GM18951 (cell line): Measurements from ENCODE around the gene SGMS2.

ENCODE experiments used
- POLR2A ChIP-seq: IDR thresholded peaks from 4 replicates; pipeline ENCODE4 v1.6.1; 2011; ENCODE audit warnings: mild to moderate bottlenecking; ENCODE audit not compliant: insufficient read length, insufficient read depth; ENCODE audit errors: extremely low read depth
- in situ Hi-C: fragments of 300-500 bp; cut with MboI; formaldehyde crosslinking; loops from one replicate; pipeline ENCODE4 v1.12.0; 2022; ENCODE audit warnings: low sequenced_read_pairs, mixed read lengths, inconsistent platforms; ENCODE audit not compliant: unreplicated experiment

Gene SGMS2

DNA sequence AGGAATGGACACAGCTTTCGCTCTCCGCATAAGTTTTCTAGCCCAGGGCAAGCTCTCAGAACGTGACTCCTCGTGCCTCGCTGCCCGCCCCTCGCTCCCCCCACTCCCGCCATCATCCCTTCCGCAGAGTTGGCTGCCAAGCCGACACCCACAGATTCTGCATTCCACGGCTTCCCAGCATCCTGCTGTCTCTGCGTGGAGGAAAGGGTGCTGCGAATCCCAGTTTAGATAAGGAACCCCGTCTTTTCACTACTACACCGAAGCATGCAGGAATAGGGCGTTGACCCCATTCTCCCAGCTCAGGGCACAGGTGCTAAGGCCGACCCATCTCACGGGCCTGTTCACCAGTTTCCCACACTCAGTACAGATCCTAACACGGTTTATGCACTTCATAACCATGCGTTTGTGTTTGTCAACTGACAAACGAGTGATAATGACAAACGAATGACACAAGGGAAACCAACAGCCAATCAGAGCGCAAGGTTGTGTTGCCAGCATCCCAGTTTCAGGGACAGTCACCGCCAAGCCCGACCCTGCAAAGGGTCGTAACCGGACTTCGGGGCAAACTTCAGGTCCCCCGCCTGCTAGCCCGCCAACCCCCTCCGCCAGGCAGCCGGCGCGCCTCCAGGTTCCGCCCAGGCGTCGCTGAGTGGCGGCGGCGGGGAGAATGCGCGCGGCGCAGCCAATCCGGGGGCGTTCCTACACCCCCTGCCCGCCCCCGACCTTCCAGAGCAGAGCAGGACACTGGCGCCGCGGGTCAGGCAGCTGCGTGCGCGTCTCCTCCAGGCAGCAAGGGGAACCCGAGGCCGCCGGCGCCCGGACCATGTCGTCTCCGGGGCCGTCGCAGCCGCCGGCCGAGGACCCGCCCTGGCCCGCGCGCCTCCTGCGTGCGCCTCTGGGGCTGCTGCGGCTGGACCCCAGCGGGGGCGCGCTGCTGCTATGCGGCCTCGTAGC, 106.4 kb downstream of the SGMS2 start, which contains the start of gene CYP2U1:
Gene CYP2U1 (plus strand): TSS at position 729 of the 954 bp plus-strand sequence. CDS start 95 bp downstream, at position 824.
- peak; percentile 67 for TF ChIP-seq POLR2A
- in situ Hi-C loops: no loop called here

DNA sequence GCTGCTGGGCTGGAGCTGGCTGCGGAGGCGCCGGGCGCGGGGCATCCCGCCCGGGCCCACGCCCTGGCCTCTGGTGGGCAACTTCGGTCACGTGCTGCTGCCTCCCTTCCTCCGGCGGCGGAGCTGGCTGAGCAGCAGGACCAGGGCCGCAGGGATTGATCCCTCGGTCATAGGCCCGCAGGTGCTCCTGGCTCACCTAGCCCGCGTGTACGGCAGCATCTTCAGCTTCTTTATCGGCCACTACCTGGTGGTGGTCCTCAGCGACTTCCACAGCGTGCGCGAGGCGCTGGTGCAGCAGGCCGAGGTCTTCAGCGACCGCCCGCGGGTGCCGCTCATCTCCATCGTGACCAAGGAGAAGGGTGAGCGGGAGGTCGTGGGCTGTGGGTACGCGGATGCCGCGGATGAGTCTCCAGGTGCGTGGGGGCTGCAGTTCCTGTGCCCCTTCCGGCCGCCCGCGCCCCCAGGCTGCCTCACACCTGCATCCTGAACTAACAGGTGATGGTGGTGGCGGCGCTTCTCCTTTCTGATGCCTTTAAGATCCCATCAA, 107.1 kb downstream of the SGMS2 start:
- TF ChIP-seq POLR2A: no peak
- in situ Hi-C loops: no loop called here

DNA sequence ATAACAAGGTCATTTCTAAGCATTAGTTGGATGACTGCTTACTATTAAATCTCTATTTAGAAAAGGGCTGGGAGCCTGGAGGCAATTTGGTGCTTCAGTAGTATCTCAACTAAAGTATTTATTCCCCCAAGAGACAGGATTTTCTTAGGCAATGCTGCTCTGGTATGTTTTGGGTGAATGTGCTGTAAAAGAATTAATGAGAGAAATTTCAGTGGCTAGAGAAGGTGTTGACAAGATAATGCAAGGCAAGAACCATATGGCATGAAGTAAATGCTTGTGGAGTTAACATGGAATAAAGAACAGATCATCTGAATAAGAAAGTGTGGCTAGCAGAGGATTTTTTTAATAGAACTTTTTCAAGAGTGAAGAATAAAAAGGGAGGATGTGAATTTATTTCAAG, 110.5 kb downstream of the SGMS2 start:
- in situ Hi-C loops: no loop called here
- no peak for TF ChIP-seq POLR2A

DNA sequence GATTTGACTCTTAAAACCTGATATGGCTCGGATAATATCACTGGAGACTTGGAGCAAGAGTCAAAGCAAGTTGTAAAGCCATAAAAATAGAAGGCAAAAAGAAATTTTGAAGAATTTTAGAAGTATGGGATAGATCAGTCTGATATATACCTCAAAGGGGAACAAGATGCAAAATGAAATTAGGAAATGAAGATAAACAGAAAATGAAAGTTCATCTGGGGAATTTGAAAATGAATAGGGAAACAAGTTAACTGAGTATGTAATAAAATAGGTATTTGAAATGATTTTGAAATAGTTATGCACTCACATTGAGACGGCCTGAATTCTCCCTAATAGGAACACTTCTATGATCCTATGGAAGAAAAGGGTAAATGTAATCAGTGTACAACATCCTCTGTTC, 112.3 kb downstream of the SGMS2 start:
- no peak for TF ChIP-seq POLR2A
- in situ Hi-C loops: no loop called here

DNA sequence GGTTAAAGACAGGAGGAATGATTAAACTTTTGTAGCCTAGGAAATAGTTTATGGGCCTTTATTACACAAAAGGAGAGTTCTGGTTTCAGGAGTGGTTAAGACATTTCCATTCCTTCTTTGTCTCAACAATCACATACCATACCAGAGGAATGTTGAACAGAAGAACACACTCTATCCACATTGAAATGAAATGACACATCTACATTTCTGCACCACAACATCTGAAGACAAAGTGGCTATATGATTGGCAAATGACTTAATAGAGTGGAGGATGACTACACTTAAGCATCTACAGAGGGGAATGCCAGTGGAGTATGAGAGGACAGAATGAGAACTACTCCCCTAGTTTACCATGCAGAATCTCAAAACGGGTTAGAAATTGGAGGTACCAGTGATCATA, 114.6 kb downstream of the SGMS2 start:
- in situ Hi-C loops: no loop called here
- no peak for TF ChIP-seq POLR2A

DNA sequence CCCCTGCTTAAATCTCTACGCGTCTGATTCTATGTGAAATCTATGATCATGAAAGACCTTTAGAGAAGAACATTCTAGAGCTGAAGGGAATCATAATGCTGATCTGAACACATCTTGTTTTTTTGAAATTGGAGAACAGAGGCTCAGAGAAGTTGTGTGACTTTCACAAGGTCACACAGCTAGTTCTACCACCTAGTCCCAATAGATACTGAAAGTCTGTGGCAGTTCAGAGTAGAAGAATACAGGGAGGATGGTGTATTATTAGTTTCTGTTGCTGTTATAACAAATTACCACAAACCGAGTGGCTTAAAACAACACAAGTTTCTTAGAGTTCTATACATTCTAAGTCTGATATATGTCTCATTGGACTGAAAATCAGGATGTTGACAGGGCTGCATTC, 121.1 kb downstream of the SGMS2 start:
- no peak for TF ChIP-seq POLR2A
- in situ Hi-C loops: no loop called here

GRCh38 chr4:107950746-107951540, 126.2 kb downstream of the SGMS2 start:
- in situ Hi-C loops: no loop called here
- TF ChIP-seq POLR2A: no peak

DNA sequence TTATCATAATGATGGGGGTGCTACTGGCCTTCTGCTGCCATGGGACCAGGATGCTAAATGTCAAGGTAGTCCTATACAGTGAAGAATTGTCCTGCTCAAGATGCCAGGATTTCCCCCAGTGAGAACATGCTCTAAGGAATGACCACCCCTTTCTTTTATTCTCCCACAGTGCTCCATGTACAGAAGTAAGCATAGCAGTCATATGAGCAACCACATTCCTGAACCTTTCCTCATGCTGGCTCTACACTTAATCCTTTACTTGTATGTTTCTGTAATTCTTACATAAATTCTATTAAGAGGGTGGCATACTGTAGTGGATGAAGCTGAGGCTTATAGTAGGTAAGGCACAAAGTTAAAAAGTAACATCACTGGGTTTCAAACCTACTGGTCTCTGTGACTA, 126.8 kb downstream of the SGMS2 start:
- no peak for TF ChIP-seq POLR2A
- in situ Hi-C loops: no loop called here

- in situ Hi-C loops: no loop called here
- no peak for TF ChIP-seq POLR2A
Observed at GRCh38 chr4:107956011-107956410, 131.3 kb downstream of the SGMS2 start.
